EL (cell line): ENCODE results near the gene TUT1.
A peak's percentile ranks its signal among the peaks of the same experiment; 100 is the strongest.
"Not testable (repeated sequence)": the region's sequence is repeated elsewhere in the genome, so short reads cannot be mapped to it uniquely, and the experiment has no call there.

Source experiments
- DNase-seq: peaks from one replicate; pipeline ENCODE4 v3.0.0-alpha.2; 2016

Gene TUT1, protein sequence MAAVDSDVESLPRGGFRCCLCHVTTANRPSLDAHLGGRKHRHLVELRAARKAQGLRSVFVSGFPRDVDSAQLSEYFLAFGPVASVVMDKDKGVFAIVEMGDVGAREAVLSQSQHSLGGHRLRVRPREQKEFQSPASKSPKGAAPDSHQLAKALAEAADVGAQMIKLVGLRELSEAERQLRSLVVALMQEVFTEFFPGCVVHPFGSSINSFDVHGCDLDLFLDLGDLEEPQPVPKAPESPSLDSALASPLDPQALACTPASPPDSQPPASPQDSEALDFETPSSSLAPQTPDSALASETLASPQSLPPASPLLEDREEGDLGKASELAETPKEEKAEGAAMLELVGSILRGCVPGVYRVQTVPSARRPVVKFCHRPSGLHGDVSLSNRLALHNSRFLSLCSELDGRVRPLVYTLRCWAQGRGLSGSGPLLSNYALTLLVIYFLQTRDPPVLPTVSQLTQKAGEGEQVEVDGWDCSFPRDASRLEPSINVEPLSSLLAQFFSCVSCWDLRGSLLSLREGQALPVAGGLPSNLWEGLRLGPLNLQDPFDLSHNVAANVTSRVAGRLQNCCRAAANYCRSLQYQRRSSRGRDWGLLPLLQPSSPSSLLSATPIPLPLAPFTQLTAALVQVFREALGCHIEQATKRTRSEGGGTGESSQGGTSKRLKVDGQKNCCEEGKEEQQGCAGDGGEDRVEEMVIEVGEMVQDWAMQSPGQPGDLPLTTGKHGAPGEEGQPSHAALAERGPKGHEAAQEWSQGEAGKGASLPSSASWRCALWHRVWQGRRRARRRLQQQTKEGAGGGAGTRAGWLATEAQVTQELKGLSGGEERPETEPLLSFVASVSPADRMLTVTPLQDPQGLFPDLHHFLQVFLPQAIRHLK

DNA sequence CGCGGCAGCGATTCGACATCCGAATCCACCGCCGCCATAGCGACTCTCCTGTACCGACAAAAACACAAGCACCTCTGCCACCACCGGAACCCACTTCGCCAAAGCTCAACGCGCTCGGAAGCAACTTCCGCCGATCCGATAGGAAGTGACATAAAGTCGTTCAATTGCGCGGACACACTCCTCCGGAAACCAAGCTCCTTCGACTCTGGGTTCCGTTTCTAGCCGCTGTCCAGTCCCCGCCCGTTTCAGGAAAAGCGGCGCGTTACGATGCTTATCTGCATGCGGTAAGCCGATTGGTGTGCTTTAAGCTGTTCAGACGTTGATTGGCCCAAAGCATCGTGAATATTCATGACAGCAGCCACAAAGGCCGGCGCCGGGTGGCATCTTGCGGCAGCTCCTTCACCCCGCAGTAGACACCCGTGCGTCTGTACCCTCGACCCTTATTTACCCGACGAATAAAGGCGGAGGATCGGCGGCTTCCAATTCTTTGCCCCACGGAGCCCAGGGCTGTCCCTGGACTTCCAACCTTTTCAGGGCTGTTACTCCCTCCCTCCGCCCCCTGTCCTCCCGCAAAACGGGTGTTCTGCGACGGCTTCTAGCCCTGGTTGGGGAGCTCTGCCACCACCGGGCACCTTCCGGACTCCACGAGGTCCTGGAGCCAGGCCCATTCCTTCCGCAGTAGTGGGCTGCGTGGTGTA lies at the start of gene TUT1:
Gene TUT1, minus strand, starts transcription at position 76 of the 698 bp plus-strand sequence. Its CDS starts 38 bp downstream, at position 38.
- DNase-seq, result peak; percentile 99

DNA sequence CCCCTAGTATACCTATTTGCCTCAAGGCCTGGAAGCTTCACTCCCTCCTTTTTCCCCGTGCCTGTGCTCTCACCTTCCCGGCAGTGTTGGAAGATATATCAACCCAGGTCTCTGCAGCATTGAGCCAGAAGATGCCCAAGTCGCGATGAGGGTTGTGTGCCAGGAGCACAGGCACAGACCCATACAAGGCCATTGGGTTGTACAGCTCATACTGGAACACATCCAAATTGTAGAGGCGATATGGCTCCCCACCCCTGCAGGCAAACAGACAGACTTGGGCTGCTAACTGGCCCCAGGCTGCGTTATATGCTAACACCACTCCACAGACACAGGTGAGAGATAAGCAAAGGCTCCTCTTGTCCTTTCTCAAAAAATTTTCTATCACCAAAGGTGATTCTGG lies 41.2 kb upstream of the TUT1 start:
- DNase-seq, result no peak

DNA sequence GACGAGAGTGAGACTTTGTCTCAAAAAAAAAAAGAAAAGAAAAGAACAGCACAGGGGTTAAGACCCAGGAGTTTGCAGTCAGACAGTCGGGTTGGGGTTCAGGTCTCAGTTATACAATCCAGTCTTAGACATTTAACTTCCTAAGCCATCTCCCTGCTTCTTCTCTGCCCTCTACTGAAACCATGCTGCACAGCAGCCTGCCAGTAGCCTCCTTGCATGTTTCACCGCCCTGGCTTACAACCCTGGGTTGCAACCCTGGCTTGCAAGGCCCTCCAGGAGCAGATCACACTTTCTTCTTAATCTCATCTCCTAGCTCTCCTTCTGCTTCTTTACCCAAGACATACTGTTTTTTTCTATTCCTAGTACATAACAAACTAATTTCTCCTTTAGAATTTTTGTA lies 36.4 kb upstream of the TUT1 start:
- DNase-seq, result no peak

DNA sequence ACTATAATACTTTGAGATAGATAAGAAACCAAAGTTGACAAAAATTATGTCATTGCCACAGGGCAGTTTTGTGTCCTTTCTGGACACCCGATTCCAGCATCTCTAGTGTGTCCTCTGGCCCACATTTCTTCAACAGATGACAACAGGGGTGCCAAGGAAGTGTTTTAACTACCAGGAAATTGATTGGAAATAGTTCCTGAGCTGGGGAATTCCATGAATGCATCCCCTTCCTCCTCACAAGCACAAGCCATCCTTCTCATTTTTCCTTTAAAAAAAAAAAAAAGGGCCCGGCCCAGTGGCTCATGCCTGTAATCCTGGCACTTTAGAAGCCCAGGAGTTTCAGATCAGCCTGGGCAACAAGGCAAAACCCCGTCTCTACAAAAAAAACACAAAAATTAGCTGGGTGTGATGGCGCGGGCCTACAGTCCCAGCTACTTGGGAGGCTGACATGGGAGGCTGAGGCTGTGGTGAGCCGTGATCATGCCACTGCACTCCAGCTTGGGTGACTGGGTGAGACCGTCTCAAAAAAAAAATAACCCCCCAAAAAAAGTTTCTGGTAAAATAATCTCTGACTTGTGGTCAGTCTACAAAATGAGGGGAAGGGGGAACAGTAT lies 31.3 kb upstream of the TUT1 start:
- no peak for DNase-seq

DNA sequence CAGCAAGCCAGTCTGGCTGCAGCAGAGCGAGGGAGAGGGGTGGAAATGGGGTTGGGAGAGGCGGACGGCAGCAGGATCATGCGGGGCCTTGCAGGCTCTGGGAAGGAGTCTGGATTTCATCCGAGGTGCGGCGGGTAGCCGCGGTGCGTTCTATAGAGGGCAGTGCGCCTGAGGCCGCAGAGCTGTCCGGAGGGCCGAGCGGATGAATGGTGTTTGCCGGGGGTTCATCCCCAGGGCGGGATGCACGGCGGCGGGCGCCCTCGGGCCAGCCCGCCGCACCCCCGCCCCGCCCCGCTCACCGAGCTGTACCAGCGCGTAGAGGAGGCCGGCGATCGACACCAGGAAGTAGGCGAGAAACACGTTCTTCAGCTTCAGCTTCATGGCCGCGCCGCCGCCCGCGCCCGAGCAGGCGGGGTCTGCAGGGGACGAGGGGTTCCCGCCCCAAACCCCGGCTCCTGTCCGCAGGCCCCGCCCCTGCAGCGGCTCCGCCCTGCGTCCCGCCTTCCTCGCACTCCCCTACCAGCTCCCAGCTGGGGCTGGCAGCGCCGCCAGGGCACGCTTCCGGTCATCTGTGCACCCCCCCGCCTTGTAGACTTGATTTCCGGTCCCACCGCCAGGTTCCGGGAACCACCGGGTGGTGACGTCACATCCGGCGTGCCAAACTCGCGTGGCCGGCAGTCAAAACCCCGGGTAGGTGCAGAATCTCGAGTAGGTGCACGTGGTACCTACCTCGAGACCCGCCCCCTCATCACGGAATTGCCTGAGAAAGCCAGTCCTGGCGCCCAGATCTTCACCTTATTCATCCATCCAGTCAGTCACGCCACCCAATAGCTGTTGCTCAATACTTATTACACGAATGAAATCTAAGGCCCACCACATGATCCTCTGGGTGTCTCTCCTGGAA lies 30.5 kb upstream of the TUT1 start, which contains the start of gene B3GAT3:
Gene B3GAT3, minus strand, starts transcription at position 420 of the 904 bp plus-strand sequence. Its CDS starts 39 bp downstream, at position 381.
- DNase-seq, result peak; percentile 99

DNA sequence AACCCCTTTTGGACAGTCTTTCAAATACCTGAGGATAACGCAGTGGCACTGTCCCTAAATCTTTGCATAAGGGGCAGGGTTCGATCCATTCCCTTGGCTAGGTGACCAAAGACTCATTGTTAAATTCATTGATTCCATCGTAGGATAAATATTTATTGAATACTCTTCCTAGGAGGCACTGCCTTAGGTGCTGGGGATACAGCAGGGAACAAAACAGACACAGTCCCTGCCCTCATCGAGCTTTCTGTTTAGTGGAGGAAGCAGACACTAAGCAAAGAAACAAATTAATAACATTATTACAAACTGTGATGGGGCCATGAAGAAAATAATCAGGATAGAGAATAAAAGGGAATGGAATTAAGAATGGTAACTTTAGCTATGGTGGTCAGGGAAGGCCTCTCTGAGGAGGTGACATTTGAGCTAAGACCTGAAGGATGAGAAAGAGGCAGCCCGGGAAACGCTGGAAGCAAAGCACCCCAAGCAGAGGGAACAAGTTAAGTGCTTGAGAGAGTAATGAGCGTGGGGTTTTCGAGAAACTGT lies 29.8 kb upstream of the TUT1 start:
- DNase-seq, result no peak

DNA sequence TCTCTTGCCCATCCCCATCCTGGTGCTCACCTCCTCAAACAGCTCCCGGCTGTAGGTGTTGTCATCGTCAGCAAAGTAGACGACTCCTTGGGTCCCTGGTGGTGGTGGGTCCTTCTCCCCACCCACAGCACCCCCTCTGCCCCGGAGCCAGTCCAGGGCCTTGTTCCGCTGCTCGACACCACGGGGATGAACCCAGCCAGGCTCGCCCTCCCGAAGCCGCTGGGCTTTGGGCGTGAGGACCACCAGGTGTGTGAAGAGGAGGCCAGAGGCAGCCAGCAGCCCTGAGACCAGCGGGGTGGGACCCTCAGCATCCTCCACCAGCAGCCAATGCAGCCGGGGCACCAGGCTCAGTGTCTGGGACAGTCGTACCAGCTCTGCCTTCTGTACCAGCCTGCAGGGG lies 25.6 kb upstream of the TUT1 start:
- DNase-seq, result not testable (repeated sequence)

DNA sequence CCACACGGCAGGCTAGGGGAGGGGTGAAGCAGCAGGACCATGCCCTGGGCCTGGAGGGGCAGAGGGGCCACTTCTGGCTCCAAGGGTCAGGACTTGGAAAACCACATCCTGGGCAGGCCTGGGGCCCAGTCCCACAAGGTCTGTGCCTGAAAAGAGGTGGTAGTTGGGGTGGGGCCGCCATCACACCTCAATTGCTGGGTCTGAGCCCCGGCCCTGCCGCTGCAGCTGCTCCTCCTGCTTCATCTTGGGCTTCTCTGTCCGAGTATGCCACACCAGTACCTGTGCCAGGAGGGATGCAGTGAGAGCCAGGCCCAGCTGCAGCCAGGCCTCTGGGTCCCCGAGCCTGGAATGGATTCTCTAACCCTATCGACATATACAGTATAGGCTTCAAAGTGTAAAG lies 24.2 kb upstream of the TUT1 start:
- DNase-seq, result no peak

DNA sequence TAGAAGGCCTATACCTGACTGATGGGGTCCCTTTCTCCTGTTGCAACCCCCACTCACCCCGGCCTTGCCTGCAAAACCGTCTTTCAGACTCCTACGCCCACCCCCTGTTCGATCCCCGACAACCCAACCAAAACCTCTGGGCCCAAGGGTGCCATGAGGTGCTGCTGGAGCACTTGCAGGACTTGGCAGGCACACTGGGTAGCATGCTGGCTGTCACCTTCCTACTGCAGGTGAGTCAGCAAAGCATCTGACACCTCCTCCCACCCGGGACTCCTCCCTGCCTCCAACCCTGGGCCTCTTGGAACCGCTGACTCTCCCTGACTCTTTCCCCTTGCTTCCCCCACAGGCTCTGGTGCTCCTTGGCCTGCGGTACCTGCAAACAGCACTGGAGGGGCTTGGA lies 23.0 kb upstream of the TUT1 start:
- DNase-seq, result no peak

DNA sequence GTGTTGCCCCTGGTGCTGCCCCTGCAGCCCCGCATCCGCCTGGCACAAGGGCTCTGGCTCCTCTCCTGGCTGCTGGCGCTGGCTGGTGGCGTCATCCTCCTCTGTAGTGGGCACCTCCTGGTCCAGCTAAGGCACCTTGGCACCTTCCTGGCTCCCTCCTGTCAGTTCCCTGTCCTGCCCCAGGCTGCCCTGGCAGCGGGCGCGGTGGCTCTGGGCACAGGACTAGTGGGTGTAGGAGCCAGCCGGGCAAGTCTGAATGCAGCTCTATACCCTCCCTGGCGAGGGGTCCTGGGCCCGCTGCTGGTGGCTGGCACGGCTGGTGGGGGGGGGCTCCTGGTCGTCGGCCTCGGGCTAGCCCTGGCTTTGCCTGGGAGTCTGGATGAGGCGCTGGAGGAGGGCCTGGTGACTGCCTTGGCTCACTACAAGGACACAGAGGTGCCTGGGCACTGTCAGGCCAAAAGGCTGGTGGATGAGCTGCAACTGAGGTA lies 22.0 kb upstream of the TUT1 start:
- DNase-seq, result no peak

DNA sequence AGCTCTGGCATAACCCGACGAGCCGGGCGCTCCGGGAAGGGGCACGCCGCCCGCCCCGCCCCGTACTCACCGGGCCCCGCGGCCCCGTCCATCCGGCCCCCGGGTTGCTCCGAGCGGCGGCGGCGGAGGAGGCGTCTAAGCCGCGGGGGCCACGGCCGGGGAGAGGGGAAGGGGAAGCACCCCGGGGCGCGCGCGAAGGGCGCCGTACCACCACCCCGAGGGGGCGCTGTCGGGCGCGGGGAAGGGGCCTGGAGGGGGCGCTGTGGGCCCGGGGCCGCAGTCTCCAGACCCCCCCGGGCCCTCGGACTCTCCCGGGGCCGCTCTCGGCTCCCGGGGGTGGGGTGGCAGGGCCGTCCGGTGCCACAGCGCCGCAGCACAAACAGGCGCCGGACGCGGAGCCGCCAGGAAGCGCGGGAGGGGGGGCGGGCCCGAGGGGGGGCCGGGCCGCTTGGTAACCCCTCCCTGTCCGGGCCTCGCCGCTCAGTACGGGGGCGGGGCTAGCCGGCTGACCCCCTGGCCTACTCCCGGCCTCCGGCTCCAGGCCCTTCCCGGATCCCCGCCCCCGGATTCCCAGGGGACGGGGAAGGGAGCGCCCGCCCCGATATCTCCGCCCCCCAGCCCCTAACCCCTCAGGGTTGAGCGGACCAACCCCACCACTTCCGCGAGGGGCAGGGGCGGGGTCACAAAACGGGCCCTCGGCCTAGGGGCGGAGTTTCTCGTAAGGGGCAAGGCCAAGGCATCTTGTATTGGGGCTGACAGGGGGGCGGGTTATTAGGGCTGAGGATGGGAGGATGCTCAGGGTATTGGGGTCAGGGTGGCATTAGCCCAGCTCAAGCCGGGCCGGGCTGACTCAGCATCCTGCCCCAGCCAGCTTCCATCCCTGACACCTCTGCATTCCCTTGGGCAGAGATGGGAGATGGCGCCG lies 21.3 kb upstream of the TUT1 start, which contains the start of the genes EML3 and ROM1:
Gene EML3, minus strand, starts transcription at position 410 of the 925 bp plus-strand sequence. Its CDS starts 318 bp downstream, at position 92.
Gene ROM1, plus strand, starts transcription at position 892 of the 925 bp plus-strand sequence. Its CDS starts 25 bp downstream, at position 917.
- peak; percentile 93 for DNase-seq

DNA sequence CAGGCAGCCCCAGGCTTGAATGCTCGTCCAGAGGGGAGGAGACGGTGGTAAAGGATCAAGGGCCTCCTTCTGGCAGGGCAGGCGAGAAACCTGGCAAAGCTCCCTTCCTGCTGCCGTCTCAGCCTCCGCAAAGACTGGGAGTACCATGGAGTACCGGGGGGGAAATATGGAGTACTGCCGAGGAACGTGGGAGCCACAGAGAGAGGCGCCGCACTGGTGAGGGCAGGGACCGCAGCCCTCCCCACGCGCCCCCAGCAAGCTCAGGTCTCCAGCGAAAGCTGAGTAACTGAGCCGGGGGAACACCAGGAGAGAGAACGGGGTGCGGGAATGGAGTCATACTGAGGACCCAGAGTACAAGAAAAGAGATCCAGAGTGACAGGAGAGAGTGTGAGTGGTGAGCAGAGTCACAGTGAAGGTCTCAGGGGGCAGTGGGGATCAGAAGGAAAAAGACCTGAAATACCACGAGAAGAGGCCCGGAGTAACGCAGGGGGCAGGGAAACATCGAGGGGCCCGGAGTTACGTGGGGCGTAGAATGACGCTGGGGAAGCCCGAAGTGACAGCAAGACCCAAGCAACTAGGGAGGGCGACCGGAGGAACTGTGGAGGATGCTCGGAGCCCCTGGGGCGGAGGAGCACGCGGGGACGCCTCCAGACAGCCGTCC lies 20.5 kb upstream of the TUT1 start:
- peak; percentile 71 for DNase-seq

DNA sequence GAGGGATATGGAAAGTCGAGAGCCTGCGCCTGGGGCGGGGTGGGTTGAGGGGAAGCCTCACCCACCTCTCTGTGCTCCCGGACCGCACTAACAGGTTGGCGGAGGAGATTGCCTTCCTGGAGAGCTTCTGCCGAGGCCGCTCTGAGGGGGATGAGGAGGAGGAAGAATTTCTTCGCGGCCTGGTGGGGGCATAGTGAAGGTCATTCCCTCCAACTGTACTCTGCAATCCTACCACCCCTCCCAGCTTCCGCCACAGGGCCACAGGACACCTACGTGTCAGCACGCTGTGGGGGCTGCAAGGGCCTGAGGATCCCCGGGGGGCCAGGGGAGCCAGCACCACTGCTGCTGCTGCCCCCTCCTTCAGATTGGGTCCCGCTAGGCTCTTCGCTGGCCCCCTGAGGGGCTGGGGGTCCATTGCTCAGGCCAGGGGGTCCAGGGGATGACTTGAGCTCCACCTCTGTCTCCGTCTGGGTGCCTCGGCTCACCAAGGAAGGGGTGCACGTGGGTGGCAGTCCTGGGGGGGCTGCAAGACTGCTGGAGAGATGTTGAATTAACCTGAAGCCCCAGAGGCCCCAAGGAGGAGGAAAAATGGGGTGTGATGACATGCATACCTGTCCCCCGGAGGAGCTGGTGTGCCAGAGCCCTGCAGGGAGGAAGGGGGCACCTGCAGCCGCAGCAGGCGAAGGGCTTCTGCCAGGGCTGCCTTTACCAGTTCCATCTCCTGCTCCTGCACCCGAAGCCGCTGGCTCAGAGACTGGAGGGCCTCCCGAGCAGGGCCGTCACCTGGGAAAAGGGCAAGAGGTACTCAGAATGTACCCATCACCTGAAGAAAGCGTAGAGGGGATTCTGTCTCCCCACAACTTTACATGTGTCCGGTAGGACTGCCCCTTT lies 19.7 kb upstream of the TUT1 start:
- no peak for DNase-seq

DNA sequence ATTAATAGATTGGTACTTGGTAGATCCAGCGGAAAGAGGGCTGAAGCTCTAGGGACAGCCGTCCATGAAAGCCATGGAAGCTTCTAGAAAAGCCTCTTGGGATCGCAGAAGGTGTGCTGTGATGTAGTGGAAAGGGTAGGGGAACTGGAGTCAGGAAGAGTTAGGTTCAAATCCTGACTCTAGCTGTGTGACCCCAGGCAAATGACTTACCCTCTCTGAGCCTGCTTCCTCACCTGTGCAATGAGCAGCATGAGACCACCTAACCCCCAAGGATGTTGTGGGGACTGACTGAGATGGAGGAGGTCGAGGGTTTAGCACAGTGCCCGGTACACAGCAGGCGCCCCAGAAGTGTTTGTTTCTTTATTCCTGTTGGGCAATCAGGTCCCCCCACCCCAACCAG lies 19.1 kb upstream of the TUT1 start:
- no peak for DNase-seq

DNA sequence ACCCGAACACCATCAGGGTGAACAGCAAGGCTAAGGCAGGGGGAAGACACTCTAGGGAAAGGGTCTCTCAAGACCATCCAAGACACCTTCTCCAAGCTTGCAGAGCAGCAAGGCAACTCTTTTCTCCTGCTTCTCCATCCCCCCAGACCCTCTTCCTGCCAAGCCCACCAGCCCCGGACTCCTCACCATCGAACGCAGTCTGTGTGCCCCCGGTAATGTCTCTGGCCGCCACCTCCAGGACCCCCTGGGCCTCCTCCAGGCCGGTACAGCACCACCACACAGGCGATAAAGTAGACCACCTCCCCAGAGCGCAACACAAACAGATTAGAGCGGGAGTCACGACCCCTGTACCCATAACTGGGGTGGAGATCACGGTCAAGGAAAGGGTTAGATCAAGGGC lies 17.5 kb upstream of the TUT1 start:
- DNase-seq, result no peak

DNA sequence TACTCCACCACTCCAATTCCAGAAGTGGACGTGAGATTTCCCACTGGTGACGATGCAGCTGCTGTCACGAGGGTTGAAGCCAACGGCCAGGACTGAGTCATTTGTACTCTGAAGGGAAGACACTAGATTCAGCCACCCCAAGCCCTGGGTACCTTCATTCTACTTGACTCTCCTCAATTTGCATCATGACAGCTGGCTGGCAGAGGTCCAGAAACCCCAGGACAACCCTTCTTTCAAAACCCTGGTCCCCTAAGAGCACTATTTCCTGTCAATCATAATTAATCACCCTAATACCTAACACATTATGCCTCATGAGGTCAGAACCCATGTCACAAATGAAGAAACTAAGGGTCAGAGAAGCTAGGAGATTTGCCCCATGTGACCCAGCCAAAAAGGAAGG lies 16.4 kb upstream of the TUT1 start:
- DNase-seq, result no peak

DNA sequence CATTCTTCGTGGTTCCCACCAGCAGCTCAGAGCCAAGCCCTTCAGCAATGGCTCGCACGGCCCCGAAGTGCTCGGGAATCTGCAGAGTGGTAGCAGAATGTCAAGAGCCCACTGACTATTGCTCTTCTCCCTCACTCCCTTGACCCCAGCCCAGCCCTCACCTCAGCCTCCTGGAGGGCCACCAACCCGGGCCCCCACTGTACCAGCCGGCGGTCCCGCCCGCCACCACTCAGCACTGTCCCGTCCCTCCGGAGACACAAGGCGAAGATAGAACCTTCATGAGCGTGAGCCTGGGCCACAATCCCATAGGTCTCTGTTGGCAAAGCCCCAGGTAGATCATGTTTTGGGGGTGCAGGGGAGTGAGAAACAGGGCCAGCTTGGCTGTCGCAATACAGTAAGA lies 14.6 kb upstream of the TUT1 start:
- DNase-seq, result no peak

DNA sequence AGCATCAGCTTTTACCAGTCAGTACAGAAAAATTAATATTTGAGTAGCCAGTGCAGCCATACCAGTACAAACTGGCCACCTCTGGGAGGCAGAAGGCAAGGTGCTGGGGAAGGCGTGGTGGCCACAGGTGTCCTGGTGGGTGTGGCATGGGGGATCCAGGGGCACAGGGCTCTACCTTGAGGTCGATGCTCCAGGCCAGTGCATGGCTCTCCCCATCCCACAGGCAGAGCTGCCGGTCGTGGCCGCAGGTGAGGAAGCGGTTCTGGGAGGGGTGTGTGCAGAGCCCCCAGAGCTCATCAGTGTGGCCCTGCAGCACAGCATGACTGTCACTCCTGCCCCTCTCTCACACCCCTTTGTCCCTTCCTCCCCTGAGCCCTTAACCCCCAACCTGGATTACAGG lies 14.1 kb upstream of the TUT1 start:
- no peak for DNase-seq
